NCI-H446 treated with DMSO at 0.1 percent for 48 hours (cell line): Measurements from ENCODE around the gene FOXF1.

Experiments
- DNase-seq: peaks from one replicate; lab custom pipeline; 2025; lab: John Stamatoyannopoulos, UW

The FOXF1 gene

DNA sequence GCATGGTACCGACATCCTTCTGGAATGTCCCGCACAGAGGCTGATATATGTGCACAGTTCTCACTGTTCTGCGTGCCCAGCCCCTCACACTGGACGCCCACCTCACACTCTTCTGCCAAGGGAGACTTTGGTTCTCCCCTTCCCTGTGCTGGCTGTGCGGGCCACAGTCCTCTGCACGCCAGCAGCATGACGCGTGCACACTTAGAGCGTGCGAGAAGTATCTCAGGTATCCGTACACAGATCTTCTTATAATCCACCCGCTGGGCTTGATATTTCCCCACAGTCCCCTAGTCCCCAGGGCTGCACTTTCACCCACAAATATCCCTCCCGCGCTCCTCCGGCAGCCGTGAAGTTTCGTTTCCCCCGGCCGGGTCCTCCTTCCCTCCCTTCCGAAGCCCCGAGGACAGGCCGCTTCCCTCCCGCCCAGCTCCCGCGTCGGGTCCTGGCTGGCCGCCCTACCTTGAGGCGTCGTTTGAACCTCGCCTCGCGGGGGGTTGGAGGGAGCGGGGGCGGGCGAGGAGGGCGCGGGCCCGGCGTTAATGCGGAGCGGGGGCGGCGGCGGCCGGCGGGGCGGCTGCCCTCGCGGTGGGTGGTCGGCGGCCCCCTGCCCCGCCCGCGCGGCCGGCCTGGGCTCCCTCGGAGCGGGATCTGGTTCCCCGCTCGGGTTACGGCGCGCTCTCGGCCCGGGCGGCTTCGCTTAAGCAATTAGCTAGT lies 5.0 kb upstream of the FOXF1 start:
- no peak for DNase-seq

DNA sequence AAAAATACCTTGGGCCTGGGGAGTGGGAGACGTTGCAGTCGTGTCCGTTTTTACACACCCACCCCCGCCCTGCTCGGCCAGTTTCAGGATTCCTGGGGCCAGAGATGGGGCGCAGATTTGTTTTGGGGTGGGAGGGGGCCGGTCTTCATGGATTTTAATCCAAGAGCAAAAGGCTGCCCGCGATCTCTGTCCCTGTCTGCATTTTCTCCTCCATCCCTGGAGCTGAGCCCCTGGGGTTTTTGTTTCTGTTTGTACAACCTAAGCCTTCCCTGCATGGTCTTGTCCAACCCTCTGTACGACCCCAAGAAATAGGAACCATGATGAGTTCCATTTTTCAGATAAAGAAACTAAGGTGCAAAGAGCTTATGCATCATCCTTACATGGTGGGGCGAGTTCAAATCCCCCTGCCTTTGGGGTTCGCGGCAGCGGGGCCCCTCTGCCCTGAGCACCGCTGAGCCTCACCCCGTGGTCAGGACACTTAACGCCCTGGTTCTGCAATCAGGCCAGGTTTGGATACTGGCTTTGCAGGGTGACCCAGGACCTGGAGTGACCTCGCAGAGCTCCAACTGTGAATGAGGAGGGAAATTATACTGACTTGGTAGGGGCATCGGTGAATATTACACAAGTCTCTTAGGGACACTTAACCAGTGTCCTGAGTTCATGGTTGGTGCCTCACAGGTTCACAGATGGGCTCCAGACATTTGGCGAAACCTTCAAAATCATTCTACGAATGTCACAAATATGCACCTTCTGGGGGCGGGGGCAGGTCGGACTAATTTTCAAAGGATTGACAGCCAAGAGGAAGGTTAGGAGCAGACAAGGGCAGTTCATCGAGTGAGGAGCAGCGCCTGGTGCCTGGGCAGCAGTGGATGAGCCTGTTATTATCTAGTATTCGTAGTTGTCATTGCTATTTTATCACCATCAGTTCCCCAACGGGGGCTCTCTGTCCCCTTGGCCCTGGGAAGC lies 4.1 kb upstream of the FOXF1 start:
- DNase-seq, result no peak

DNA sequence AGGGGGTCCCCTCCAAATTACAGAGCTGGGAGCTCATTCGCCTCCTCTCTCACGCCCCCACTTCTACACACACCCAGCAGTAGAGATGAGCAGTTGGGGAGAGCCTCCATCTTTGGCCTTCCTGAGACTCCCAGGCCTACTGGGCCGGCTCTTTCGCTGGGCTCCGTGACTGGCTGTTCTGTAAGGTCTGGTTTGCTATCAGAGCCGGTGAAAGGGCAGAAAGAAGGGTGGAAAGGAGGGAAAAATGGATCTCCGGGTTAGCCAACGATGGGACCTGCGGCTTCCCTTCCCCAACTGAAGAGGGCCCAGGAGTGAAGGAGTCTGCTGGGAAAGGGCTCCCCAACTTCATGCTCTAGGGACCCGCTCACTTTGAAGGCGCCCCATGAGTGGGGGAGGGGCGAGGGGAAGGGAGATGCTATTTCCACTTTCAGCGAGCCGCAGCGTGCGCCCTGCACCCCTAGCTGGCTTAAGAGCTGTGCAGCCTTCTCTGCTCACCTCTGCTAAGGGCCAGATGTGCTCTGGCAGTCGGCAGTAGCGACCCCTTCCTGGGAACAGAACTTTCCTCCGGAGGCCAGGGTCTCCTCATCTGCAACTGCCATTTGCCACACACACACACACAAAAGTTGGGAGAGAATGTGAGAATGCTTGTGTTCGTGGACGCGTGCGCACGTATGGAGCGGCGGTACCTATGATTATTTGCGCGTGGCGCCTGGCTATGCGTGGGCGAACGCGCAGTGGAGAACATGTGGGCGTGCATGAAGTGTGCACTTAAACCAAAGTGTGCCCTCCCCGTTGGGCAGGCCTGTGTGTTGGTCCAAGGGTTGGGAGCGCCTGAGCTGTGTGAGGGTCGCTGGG lies 2.9 kb upstream of the FOXF1 start:
- DNase-seq, result no peak

DNA sequence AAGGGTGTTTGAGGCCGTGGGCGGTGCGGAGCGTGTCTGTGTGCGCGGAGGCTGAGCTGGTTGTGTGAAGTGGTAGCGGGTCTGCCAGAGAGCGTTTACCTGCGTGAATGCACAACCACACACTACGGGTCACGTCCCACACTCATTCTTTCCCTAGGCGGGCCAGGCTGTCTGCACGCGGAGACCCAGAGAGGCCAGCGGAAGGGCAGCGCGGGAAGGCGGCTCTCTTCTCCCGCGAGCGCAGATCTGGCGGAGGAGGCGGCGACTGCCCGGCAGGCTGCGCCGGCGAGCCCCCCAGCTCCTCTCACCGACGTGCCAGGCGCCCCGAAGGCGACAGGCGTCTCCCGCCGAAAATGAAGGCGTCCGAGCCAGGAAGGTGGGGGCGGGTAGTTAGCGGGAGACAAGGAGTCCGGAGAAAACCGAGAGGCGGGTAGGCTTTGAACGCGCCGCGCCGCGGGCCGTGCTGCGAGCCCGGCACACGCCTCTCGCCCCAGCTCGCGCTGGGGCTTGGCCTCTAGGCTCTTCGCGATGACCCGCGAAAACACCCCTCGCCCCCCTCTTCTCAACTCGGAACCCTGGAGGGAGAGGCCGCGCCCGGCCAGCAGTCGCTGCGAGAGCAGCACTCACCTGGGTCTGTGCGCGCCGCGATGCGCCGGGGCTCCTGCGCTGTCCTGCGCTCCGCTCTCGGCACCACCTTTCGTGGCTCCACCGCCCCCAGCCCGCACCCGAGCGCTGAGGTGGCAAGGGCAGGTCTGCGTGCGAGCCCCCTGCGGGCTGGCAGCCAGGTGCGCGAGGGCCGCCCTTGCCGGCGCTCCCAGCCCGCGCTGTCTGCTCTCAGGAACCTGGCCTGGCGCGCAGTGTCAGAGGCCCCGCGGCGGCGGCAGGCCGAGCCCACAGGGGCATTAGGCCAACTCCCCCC lies 2.0 kb upstream of the FOXF1 start:
- no peak for DNase-seq

DNA sequence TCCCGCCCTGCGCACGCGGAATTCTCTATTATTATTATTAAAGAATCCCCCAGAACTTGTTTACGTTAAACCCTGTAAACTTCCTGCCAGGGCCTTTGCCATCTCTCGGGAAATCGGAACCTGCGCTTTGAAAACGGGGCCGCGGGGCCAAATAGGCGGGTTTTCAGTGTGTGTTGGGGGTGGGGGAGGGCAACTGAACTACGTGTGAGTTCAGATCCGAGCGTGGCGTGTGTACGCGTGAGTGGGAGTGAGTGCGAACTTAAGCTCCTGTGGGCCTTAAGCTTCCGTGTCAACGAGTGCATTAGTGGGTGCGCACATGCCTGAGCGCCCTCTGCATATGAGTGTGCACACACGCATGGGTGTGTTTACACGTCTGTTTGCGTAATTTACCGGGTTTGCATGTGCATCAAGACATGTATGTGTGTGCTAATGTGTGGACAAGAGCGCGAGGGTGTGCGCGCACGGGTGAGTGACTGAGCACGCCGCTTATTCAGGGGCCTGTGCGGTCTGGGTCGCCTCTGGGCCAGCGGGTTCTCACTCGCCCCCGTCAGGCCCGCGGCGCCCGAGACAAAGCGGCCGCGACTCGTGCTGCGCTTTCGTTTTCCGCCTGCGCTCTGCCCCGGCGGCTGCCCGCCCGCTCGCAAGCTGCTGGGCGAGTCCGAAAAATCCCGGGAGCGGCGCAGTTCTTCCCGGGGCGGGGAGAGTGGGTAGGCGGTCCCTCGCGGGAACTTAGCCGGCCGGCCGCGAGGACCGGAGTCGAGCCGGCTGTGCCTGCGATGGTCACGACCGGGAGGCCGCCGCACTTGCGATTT lies 1.2 kb upstream of the FOXF1 start:
- DNase-seq, result no peak

DNA sequence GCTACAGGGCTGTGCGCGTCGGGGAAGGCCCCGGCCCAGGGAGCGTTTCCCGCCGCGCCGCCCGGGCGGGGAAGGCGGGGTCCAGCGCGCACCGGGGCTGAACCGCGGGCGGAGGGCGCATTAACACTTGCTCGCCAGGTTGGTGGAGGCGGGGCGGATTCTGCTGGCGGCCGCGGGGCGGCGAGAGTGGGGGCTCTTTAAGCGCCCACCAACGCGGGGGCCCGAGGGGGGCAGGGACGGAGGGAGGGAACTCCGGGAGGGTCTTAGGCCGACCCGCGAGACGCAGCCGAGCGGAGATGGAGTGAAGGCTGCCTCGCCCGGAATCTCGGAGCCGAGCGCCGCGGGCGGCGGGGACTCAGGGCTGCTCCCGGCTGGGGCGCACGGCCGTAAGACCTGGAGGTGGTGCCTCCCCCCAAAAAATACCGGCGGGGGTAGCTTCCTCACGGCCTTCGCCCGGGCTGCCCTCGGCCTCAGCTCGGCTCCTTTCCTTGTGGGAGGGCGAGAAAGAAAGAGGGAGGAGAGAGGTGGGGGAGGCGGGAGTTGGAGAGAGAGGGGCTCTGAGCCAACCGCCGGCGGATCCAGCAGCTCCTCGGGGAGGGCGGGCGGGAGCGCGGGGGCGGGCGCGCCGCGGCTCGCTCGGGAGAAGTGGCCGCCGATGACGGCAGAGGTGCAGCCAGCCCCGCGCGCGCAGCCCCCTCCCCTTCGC lies 415 bp upstream of the FOXF1 start:
- DNase-seq, result no peak

DNA sequence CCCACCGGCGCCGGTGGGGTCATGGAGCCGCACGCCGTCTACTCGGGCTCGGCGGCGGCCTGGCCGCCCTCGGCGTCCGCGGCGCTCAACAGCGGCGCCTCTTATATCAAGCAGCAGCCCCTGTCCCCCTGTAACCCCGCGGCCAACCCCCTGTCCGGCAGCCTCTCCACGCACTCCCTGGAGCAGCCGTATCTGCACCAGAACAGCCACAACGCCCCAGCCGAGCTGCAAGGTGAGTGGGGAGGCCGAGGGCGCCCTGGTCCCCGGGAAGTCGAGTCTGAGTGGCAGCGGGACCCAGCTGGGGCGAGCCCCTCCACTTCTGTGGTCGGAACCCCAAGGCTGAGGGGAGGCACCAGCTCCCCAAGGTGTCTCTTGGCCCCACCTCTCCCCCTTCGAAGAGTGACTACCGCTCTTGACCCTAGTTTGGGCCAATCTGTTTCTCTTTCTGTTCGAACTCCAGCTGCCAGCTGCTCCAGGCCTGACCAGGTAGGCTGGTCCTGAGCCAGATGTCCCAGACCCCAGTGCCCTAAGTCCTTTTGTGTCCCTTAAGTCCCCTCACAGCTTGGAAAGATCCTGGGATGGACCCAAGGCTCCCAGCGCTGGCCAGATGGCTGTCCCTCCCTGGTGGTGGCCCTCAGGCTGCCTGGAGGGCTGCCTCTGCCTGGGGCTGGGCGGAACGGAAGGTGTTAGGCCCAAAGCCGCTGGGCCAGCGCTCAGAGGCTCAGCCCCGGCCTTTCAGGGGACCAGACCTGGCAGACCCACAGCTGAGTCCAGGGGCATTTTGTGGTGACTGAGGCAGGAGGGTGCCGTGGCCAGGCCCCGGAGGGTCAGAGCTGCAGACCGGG lies 1.2 kb downstream of the FOXF1 start:
- no peak for DNase-seq

DNA sequence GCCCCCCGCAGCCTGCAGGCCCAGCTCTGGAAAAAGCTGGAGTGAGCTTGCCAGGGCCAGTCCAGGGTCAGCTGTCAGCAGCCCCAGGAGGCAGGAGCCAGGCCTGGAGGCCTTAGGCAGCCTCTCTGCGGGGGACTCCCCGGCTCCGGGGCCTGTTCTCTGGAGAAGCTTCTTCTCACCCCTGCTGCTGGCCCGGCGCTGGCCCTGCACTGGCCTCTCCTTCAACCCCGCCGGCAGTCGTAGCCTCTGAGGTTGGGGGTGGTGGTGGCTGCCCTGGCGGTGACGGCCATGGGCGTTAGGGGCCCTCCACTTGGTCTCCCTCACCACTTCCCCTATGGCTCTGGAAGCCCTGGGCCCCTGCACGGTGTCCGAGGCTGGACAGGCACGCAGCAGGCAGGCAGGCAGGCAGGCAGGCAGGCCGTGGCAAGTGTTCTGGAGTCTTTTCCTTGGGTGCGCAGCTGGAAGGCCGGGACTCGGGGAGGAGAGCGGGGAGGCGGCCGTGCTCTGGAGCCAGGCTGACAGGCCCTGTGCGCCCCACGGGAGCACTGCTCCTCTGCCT lies 2.1 kb downstream of the FOXF1 start:
- no peak for DNase-seq

DNA sequence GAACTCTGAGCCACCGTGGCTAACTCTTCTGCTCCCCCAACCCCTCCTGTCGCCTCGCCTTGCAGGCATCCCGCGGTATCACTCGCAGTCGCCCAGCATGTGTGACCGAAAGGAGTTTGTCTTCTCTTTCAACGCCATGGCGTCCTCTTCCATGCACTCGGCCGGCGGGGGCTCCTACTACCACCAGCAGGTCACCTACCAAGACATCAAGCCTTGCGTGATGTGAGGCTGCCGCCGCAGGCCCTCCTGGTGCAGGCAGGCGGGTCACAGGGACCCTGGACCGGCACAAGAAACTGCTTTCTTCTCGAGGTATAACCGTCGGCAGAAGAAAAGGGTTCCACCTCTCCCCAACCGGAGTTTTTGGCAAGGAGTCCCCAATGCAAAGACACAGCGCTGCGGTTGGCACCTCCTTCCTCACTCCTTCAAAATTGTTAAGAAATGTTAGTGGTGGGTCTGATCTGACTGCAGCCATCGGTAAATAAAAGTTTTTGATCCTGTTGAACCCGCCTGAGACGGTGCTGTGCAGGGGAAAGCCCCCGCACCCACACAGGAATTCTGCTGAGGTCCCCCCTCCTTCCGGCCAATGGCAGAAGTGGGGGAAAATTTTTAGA lies 2.6 kb downstream of the FOXF1 start:
- no peak for DNase-seq

DNA sequence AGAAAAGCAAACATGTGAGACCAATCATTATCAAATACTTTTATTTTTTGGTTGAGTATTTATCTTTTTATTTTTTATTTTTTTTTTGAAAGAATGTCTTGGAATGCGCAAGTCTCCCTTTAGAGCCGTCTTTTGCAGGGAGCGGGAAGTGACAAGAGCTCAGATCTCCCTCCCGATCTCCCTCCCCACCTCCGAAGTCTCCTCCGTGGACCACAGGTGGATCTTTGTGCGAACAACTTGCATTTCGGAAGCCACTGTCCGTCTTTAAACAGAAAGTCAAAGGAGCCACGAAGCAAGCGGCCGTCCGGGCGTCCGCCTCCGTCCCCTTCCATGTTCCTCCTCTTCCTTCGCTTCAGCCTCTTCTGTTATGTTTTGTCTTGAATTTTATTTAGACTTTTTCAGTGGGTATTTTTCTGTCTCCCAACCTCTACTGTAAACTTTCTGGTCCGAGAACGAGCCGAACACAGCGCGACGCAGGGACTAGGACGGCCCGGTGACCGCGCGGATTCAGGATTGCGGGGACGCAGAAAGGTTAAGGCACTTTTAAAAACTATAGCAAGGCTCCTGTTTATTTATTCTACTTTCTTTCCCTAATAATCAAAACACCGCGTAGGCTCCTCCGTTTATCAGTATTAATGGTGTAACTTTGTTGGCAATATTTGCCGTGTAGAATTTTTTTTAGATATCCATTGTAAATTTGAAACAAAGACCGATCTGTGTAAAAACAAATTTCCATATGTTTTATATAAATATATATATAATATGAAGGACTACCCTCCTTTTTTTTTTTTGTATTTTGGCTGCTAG lies 3.3 kb downstream of the FOXF1 start:
- no peak for DNase-seq

DNA sequence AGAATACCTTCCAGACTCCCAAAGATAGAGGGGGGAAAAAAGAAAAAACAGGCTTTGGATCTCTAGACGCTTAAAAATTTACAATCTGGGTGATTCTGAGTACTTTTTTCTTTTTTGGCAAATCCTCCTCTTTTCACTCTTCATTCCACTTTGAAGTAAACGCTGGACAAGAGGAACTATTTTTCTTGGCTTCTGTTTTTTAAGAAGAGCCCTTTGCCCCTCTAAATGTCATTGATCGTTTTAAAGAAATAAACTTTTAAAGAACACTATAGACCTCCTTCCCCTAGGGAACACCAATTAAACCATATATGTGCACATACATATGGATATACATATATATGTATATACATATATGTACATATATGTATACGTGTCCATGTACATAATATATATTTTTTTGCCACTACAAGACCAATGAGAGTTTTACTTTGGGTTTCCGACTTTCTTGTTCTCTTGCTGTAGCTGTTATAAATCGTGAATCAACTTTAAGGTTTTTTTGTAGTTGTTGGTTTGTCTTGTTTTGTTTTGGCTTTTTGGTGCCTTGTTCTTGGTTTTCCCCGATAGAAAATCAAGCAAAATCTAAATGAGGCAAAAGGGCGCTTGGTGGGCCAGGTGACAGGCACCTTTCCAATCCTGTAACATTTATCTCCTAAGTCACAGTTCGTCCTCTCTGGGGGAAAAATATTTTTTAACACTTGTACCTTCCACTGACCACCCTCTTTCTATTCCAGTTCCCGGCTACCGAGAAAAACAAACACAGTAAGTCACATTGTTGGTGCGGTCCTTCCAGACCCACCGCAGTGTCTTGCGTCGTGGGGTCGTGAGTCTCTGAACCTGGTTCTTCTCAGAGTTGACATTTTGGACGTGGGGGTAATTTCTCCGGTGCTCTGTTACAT lies 4.4 kb downstream of the FOXF1 start:
- no peak for DNase-seq

DNA sequence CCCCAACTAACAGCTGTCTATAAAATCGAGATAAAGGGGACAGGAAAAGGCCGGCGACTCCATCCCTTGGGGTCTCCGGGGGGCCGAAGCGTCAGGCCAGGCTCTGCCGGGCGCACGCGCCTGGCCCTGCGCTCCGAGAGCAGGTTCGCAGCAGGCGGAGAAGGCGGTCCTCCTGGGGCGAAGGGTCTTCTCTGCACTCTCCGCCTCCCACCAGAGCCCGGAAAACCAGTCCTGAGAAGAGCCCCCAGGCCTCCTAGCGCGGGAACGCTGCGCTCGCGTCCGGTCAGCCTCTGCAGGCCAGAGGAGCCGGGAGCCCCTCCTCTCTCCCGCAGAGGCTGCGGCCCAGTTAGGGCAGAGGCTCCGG lies 5.1 kb downstream of the FOXF1 start:
- no peak for DNase-seq

DNA sequence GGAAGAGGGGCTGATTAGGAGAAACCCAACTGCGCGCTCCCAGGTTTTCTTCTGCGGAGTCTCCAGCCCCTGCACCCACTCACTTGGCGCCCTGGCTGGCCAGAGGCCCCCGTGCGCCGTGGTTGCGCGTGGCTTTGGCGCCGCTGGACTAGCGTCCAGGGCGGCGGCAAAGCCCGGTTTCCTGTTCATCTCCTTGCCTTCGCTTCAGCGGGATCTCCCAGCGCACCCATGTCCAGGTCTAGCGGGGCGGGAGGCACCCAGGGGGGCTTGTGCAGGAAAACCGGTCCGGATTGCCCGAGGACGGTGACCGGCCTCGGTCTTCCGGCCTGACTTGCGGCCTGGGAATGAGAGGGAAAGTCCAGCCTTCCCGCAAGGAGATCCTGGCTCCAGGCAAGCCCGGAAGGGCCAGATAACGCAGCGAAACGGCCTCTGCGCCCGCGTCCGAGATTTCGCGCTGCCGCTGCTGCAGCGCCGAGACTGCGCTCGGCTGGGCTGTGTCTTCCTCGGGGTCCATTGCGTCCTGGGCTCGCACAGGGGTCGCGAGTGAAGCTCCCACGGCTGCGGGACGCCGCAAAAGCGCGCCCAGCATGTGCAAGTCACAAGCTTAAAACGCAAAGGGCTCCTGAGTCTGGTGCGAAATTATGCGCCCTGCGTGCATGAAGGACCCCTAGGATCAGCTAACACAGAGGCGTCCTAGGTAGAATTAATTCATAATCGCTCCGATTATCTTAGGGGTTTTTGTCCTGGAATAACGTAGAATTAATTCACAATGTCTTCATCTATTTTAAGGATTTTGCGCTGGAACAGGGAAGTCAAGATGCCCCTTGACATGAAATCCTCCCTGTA lies 5.7 kb downstream of the FOXF1 start:
- DNase-seq, result no peak

DNA sequence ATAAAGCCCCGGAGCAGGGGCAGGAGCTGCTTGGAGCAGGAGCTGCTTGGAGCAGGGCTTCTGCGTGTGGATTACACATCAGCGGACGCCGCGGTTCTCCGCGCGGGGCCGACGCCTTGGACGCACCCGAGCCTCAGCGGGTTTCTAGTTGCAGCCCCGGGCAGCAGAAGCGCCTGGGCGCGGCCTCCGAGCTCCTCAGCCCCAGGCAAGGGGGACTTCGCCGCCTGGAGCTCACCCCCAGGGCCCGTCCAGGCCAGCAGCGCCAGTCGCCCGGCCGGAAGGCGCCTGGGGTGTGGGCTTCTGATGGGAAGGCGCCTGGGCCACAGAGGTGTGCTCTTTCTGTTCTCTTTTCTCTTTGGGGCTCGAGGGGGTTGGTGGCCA lies 6.3 kb downstream of the FOXF1 start:
- no peak for DNase-seq

DNA sequence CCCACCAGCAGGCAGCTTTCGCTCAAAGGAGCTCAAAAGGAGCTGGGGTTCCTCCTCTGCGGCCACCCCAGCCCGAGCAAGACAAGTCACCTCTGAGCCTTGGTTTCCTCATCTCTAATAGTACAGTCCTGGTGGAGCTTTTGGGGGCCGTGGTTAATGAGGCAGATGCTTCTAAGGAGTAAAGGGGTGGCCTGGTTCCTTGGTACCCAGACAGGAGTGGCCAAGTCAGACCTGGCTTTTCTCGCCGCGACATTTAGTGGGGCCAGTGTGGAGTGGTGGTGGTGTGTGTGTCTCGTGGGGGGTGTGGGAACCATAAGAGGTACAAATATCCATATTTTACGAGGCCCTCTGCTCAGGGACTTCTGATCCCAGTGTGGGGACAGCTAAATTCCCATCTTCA lies 6.7 kb downstream of the FOXF1 start:
- no peak for DNase-seq
